ENCODE results near the gene BMI1. TPM values are rescaled to one million over a fixed set of nuclear protein-coding genes. Genes with fewer than 3 reads are reported as not detected.

Gene BMI1
- total RNA-seq, 1 experiment from 2014 or later = 81.1 TPM

- Histone ChIP-seq H3K27me3 (ENCODE audit: insufficient read depth, low read length) (no peaks in the 10 kb centered on the region), H3K9me3 (ENCODE audit: control insufficient read depth in 1 of 2, insufficient read depth in 1 of 2, low read depth in 1 of 2, low read length in 2 of 2) (no peaks in the 10 kb centered on the region), H3K36me3 (ENCODE audit: control insufficient read depth in 1 of 2, insufficient read depth in 2 of 2, low read length in 2 of 2) (no peaks in the 10 kb centered on the region), H3K4me3 (replicated peaks in 1 of 2; ENCODE audit: low read depth in 1 of 2, low read length in 2 of 2) (no peak overlapping the region), H4K20me1 (ENCODE audit: insufficient read depth) (no peaks in the 10 kb centered on the region), H3K4me2 (ENCODE audit: low read length) (no peak overlapping the region), H3K9me2 (ENCODE audit: insufficient read depth) (no peaks in the 10 kb centered on the region; the same call in 1 of the 2 replicates), H2AFZ (ENCODE audit: low read depth, low read length, poor library complexity, severe bottlenecking) (no peak overlapping the region), H3K4me1 (ENCODE audit: control insufficient read depth in 1 of 2, insufficient read depth in 2 of 2, low read length in 2 of 2) (no peaks in the 10 kb centered on the region), H3K9ac (ENCODE audit: low read length) (no peak overlapping the region), H3K79me2 (ENCODE audit: insufficient read depth, low read length) (no peaks in the 10 kb centered on the region), H3K27ac (ENCODE audit: low read depth, low read length) (no peak overlapping the region)
- intact Hi-C loops (cut with micrococcal nuclease) = no loop called here
- POLR2A ChIA-PET = no interaction called here
- RAD21 ChIA-PET (ENCODE audit: low non-redundant PET in 1 of 2, low total read pairs in 2 of 2, uncharacterized antibody in 2 of 2, unreplicated experiment in 2 of 2) = no interaction called here
- DNase-seq (ENCODE audit: low read depth, low spot score) = no peak
- CTCF ChIA-PET = no interaction called here
- BruUV-seq (replicated peaks) = no TSS peak
- no peak for ATAC-seq
- TF ChIP-seq SRF (IDR thresholded peaks at IDR 0.05; ENCODE audit: low read depth) (no peak), ZFX (IDR thresholded peaks at IDR 0.05) (no peak), EZH2phosphoT487 (IDR thresholded peaks at IDR 0.05; ENCODE audit: borderline replicate concordance) (no peak), SP1 (IDR thresholded peaks at IDR 0.05; ENCODE audit: low read depth) (no peak), ZBTB33 (IDR thresholded peaks at IDR 0.05; ENCODE audit: extremely low read depth, insufficient replicate concordance, low read length) (no peak), TCF7L2 (IDR thresholded peaks at IDR 0.05; ENCODE audit: borderline replicate concordance, extremely low read depth, insufficient read depth, insufficient read length) (no peak), FOSL1 (IDR thresholded peaks at IDR 0.05; ENCODE audit: low read depth) (no peak), ATF3 (IDR thresholded peaks at IDR 0.05) (no peak), CEBPB (IDR thresholded peaks at IDR 0.05; ENCODE audit: low read depth) (no peak), RAD21 (IDR thresholded peaks at IDR 0.05; ENCODE audit: low read depth) (no peak), POLR2AphosphoS5 (IDR thresholded peaks at IDR 0.05; ENCODE audit: low read depth, low read length) (no peak), EZH2 (IDR thresholded peaks at IDR 0.05) (no peak), JUND (IDR thresholded peaks at IDR 0.05) (no peak), POLR2A (IDR thresholded peaks at IDR 0.05; ENCODE audit: borderline replicate concordance, extremely low read depth, insufficient read depth, insufficient read length) (no peak), CBX3 (IDR thresholded peaks at IDR 0.05; ENCODE audit: low read depth) (no peak), ELF1 (IDR thresholded peaks at IDR 0.05; ENCODE audit: borderline replicate concordance, low read depth) (no peak), YY1 (IDR thresholded peaks at IDR 0.05; ENCODE audit: extremely low read depth, insufficient replicate concordance, low read depth, low read length) (no peak)
These were observed 47.5 kb downstream of the BMI1 start for GRCh38 chr10:22368402-22368801.
